PC-9 (cell line): ENCODE data around the gene TM4SF5.
A peak's percentile ranks its signal among the peaks of the same experiment; 100 is the strongest.

ENCODE experiments used
- EZH2 ChIP-seq: fragments of 200-600 bp; sonication (generic); IDR thresholded peaks from 2 replicates; pipeline ENCODE4 v1.8.0; 2017; ENCODE audit warnings: antibody characterized with exemption, low read depth
- TF ChIP-seq, protein P1 (sequence below): fragments of 200-600 bp; sonication (generic); conservative IDR thresholded peaks from 2 replicates; pipeline ENCODE4 v1.6.1; 2017; ENCODE audit warnings: mixed run types, antibody characterized with exemption, mild to moderate bottlenecking, moderate library complexity

DNA sequence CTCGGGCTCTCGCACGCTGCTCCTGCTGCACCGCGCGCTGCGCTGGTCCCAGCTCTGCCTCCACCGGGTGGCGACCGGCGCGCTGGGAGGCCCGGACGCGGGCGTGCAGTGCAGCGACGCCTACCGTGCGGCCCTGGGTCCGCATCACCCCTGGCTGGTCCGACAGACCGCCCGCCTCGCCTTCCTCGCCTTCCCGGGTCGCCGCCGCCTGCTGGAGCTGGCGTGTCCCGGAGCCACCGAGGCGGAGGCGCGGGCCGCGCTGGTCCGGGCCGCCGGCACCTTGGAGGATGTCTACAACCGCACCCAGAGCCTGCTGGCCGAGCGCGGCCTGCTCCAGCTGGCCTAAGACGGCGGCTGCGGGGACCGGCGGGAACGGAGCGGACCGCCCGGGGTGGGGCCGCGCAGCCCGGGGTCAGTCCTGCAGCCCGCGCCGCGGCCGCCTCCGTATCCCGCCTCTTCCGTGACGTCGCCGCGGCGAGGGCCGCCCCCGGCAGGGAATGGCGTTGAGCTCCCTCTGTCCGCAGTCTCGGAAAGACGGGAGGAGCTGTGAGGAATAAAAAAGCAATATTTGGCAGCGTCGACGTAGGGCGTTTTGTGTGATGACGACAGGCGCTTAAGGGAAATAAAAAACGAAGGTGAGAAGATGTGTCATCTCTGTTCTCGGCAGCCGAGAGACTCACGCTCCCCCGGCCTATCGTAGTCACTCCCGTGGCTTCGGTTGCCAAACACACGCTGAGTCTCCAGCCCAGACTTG, 18.4 kb downstream of the TM4SF5 start:
- TF ChIP-seq, protein P1, sequence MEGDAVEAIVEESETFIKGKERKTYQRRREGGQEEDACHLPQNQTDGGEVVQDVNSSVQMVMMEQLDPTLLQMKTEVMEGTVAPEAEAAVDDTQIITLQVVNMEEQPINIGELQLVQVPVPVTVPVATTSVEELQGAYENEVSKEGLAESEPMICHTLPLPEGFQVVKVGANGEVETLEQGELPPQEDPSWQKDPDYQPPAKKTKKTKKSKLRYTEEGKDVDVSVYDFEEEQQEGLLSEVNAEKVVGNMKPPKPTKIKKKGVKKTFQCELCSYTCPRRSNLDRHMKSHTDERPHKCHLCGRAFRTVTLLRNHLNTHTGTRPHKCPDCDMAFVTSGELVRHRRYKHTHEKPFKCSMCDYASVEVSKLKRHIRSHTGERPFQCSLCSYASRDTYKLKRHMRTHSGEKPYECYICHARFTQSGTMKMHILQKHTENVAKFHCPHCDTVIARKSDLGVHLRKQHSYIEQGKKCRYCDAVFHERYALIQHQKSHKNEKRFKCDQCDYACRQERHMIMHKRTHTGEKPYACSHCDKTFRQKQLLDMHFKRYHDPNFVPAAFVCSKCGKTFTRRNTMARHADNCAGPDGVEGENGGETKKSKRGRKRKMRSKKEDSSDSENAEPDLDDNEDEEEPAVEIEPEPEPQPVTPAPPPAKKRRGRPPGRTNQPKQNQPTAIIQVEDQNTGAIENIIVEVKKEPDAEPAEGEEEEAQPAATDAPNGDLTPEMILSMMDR, result peak; percentile 70
- no peak for TF ChIP-seq EZH2
